T47D (cell line): ENCODE measurements around the gene KCNT1.

Experiments
- DNase-seq, 2 experiments: peaks; one replicate each; pipeline versions ENCODE4 v3.0.0 to v3.0.0-alpha.2; 2011 to 2012; ENCODE audit warnings: low read depth in 1 of 2, low spot score in 1 of 2
- JUND ChIP-seq: IDR thresholded peaks from 2 replicates; pipeline ENCODE4 v1.6.1; 2012; ENCODE audit warnings: low read depth
- in situ Hi-C: cut with HindIII; loops from 2 replicates; pipeline ENCODE4 v1.10.0; 2016; ENCODE audit warnings: low sequenced_read_pairs, low pct_unique_long_range_greater_than_20kb

The KCNT1 gene

GRCh38 chr9:135701959-135702721 lies at the start of gene KCNT1:
Gene KCNT1 (plus strand): TSS chr9:135702185. CDS start chr9:135702259, 74 bp downstream.
- in situ Hi-C loops = no loop called here
- peak; percentile 64 to 98 for DNase-seq
- no peak for TF ChIP-seq JUND

DNA sequence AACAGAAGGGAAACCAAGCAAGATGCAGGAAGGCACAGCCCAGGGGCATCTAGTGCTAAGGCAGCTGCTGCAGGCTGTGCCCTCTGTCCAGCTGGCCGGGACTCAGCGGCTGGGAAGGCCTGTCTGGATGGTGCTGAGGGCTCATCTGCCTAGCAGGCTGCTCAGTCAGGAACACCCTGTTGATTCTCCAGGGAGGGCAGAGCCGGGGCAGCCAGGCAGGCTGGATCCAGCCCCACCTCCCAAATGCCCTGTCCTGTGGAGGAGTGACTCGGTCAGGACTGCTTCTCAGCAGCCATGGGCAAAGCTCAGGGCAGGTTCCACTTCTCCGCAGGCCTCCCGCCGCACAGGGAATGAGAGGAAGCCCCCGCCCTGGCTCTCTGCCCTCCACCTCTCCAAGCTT lies 46.7 kb upstream of the KCNT1 start:
- no peak for DNase-seq
- TF ChIP-seq JUND = no peak
- in situ Hi-C loops = no loop called here

DNA sequence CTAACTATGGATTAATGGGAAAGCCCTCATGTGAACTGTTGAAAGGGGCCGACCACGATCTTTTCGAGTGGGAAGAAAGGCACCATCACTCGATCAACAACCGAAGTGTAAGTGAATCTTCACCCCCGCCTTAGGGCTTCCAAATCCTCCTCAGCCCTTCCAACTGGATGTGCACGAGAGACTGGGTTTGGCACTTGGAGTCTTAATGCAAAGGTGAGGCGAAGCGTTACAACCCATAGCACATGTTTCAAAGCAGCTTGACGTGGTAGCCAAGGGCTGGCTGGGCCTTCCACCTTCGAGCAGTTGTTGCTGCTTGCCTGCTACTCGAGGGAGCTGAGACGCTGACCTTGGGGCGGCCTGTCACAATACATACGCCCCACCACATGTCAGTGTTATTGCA lies 44.6 kb upstream of the KCNT1 start:
- in situ Hi-C loops = no loop called here
- DNase-seq = no peak
- no peak for TF ChIP-seq JUND

DNA sequence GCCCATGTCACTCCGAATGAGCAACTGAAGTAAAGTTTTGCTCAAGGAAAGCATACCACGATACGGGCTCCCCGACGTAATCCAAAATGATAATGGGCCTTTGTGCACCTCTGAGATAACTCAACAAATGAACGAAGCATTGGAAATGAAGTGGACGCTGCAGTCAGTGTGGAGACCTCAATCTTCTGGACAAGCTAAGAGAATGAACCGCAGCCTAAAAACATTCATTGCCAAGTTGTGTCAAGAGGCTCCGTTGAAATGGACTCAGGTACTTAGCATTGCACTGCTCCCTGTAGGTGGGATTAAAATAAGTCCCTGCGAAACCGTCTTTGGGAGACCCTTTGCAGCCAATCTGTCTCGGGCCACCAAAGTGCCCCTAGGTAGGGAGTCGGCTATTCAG lies 42.7 kb upstream of the KCNT1 start:
- in situ Hi-C loops = no loop called here
- DNase-seq = no peak
- no peak for TF ChIP-seq JUND

GRCh38 chr9:135660407-135660806 lies 41.6 kb upstream of the KCNT1 start:
- in situ Hi-C loops = no loop called here
- DNase-seq = no peak
- TF ChIP-seq JUND = no peak

- TF ChIP-seq JUND = no peak
- DNase-seq = no peak
- in situ Hi-C loops = no loop called here
These were observed 40.0 kb upstream of the KCNT1 start for GRCh38 chr9:135661816-135662560.

- in situ Hi-C loops = no loop called here
- no peak for TF ChIP-seq JUND
These were observed 39.1 kb upstream of the KCNT1 start, which contains the start of gene LCN9 for GRCh38 chr9:135662758-135663450. Gene LCN9 (plus strand): TSS chr9:135663309. CDS start chr9:135663322, 13 bp downstream.

DNA sequence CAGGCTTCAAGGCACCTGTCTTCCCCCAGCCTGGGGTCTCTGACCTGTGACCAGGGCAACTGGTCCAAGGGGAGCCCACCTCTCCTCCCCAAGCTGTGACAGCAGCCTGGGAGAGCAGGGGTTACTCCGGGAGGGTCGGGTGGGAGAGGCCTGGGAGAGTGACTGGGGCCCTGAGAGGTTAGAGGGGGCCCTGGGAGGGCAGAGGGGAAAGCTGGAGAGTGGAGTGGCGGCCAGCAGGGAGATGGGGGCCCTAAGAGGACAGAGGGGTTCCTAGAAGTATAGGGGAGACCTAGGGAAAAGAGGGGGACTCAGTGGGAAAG lies 38.6 kb upstream of the KCNT1 start:
- TF ChIP-seq JUND = no peak
- no peak for DNase-seq
- in situ Hi-C loops = no loop called here

More at GRCh38 chr9:135662758-135663450, 39.1 kb upstream of the KCNT1 start, which contains the start of gene LCN9:
- DNase-seq = no peak

GRCh38 chr9:135663857-135664256 lies 38.1 kb upstream of the KCNT1 start:
- no peak for TF ChIP-seq JUND
- no peak for DNase-seq
- in situ Hi-C loops = no loop called here

DNA sequence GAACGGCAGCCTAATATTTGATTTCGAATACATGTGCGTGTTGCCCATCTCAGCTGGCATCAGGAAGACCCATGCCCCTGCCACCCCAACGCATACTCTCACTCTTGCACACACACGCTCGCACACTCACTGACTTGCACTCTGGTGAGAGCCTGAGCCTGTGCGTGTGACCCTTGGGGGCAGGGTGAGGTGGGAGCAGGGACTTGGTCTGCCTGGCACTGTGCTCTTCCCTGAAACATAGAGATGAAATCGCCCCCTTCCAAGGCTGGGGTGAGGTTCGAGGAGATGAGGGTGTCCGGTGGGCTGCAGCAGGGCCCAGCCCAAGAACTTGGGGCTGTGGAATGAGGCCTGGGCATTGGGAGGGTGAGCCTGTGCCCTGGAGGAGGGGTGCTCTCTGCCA lies 37.7 kb upstream of the KCNT1 start:
- no peak for TF ChIP-seq JUND
- DNase-seq = no peak
- in situ Hi-C loops = no loop called here

DNA sequence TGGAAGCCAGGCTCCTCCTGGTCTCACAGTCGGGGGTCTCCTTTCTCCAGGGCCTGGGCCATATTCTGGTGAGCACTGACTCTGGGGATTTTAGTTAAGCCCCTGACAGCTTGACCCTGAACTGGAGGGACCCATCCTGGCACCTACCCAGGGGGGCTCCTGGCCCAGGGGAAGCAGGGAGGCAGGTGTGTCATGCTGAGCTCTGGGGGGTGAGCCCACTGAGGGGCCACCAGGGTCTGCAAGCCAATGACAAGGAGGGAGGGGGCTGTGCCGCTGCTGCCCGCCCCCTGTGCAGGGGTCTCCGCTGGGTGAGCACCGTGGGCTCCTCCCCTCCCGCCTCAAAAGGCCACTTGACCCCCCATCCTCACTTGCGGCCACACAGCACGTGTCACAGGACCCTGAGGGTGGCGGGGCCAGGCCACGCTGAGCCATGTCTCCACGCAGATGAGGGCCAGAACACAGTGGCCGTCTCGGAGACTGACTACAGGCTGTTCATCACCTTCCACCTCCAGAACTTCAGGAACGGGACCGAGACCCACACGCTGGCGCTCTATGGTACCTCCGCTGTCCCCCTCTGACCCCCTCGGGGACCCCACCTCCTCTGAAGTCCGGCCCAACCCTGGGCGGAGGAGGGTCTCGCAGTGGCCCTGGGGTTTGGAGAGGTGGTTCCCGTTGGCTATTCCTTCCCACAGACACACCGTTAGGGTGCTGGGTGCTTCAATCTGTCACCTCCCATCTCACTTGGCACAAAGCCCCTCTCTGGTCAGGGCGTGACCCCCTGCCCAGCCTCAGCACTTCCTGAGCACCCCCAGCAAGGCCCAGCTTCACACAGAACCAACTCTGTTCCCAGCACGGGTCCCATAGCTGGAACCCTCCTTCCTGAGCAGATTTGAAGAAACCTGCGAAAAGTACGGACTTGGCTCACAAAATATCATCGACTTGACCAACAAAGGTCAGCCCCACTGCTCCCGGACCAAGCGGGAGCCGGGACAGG lies 36.9 kb upstream of the KCNT1 start:
- in situ Hi-C loops = no loop called here
- DNase-seq = no peak
- no peak for TF ChIP-seq JUND

- in situ Hi-C loops = no loop called here
- DNase-seq = no peak
- TF ChIP-seq JUND = no peak
These were observed 36.2 kb upstream of the KCNT1 start for GRCh38 chr9:135665795-135666189.
